GM21526 (cell line): ENCODE measurements around the gene PHOSPHO1.

Source experiments
- ATAC-seq: cut with Tn5 transposase; IDR thresholded peaks from one replicate; pipeline ENCODE4 v1.9.1; 2021; ENCODE audit warnings: moderate library complexity; ENCODE audit not compliant: unreplicated experiment, low FRiP score

PHOSPHO1 gene

DNA sequence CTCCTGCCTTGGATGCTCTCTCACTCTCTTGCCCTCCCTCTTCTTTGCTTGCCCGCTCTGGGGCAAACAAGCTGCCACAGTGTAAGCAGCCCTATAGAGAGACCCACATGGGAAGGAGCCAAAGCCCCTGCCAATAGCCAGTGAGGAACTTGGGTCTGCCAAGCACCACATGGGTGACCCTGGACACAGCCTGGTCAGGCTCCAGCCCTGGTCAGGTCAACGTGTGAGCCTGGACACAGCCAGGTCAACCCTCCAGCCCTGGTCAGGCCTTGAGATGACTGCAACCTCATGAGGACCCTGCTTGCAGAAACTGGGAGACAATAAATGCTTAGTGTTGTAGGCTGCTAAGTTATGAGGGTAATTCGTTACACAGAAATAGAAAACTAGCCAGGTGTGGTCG is 14.3 kb upstream of the PHOSPHO1 start:
- no peak for ATAC-seq

DNA sequence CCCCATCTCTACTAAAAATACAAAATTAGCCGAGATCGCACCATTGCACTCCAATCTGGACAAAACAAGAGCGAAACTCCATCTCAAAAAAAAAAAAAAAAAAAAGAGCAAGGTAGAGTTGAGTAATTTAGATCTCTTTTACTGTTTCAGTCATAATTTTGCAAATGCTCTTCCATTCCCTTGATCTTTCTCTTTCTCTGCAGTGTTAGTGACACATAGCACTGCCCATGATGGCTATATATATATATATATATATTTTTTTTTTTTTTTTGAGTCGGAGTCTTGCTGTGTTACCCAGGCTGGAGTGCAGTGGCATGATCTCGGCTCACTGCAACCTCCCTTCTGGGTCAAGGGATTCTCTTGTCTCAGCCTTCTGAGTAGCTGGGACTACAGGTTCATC is 12.2 kb upstream of the PHOSPHO1 start:
- ATAC-seq = no peak

DNA sequence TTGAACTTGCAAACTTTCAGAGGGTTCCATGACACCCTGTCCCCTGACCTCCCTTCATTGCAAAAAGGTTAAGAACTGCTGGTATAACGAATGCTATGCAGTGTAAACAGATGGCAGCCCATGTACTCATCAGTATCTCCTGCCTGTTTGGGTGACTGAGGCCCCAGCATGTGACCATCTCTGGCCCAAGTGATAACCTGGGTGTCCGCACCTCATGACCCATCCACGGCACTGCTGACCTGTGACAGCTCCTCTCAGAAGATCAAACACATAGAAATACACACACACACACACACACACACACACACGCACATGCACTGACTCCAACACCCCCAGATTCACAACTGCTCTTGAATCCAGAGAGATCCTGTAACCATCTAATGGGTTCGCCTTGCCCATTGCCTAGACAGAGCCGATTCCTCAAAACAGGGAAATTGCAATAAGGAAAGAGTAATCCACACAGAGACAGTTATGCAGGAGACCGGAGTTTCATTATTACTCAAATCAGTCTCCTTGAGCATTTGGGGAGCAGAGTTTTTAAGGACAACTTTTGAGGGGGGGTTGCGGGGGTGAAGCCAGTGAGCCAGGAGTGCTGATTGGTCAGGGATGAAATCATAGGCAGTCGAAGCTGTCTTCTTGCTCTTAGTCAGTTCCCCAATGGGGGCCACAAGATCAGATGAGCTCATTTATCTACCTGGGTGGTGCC is 11.3 kb upstream of the PHOSPHO1 start:
- no peak for ATAC-seq

DNA sequence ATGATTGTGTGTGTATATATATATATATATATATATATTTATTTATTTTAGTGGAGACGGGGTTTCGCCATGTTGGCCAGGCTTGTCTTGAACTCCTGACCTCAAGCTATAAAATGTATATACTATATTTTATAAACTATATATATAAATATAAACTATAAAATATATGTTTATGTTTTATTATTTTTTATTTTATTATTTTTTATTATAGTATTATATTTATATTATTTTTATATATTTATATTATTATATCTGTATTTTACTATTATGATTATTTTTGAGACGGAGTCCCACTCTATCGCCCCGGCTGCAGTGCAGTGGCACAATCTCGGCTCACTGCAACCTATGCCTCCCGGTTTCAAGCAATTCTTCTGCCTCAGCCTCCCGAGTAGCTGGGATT is 10.5 kb upstream of the PHOSPHO1 start:
- ATAC-seq = no peak

DNA sequence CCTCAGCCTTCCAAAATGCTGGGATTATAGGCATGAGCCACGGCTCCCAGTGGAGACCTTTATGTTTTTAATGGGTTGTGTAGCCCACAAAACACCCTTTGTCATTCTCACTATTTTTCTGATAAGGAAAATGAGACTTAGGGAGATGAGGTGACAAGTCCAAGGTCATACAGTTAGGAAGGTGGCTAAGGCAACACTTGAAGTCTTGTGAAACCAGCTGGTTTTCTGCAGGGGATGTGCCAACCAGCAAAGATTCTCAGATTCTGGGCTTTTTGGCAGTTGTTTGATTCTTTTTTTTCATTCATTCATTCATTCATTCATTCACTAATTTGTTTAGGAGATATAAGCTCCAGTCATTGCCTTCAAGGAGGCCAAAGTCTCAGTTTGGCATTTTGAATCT is 10.0 kb upstream of the PHOSPHO1 start:
- no peak for ATAC-seq

DNA sequence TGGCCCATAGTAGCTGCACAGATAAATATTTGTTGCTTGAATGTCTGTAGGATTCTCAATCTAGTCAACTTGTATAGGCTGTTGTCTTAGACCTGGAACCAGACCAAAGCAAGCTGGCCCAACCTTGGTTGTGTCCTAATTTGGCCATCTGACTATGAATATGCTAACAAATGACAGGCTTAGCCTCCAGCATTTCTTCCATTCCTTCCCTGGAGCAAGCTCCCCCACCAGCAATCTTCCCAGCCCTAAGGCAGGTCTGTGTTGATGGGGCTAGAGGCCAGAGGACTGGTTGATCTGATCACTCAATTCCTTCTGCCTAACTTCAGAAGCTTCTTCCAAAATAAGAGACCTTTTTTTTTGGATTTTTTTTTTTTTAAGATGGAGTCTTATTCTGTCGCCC is 9.4 kb upstream of the PHOSPHO1 start:
- ATAC-seq = no peak

DNA sequence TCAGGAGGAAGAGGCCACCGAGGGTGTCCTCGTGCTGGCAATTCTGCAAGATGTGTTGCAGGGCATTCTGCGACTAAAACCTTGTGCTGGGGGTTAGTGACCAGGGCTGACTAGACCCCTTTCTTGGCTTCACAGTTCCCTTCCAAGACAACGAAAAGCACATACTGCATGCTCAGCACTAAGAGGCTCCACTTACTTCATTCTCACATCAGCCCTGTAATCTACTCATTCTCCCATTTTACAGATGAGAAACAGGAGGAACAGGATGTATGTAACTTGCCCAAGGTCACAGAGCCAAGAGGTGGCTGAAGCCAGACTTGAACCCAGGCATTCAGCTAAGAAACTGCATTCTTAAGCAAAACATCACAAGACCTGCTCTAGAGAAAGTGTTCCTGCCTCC is 5.3 kb upstream of the PHOSPHO1 start:
- no peak for ATAC-seq

DNA sequence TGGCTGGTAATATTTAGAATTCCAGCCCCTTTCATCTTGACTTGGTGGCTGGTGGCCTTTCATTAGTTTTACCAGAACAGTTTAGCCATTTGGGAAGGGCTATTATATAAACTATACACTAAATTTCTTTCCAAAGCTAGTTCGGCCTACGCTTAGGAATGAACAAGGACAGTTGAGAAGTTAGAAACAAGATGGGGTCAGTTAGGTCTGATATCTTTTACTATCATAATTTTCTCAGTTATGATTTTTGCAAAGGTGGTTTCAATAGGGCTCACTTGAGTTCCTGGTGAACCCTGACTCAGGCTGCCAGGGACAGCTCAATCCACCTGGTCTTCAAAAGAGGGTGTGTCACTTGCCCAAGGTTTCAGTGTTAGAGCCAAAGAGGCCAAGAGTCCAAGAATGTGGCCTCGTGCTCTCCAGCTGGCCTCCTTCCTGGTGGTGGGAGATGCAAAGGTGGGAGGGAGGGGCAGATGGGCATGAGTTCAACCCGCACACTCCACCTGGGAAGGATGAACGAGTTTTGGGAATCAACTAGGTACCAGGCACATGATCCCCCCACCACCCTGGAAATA is 4.0 kb upstream of the PHOSPHO1 start:
- ATAC-seq = no peak

DNA sequence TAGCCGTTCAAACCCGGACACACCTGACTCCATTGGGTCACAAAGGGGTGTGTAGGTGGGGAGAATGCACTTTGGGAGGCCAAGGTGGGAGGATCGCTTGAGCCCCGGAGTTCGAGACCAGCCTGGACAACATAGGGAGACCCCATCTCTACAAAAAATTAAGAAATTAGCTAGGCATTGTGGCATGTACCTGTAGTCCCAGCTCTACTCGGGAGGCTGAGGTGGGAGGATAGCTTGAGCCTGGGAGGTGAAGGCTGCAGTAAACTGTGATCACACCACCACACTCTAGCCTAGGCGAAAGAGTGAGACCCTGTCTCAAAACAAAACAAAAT is 942 bp upstream of the PHOSPHO1 start:
- ATAC-seq = no peak

DNA sequence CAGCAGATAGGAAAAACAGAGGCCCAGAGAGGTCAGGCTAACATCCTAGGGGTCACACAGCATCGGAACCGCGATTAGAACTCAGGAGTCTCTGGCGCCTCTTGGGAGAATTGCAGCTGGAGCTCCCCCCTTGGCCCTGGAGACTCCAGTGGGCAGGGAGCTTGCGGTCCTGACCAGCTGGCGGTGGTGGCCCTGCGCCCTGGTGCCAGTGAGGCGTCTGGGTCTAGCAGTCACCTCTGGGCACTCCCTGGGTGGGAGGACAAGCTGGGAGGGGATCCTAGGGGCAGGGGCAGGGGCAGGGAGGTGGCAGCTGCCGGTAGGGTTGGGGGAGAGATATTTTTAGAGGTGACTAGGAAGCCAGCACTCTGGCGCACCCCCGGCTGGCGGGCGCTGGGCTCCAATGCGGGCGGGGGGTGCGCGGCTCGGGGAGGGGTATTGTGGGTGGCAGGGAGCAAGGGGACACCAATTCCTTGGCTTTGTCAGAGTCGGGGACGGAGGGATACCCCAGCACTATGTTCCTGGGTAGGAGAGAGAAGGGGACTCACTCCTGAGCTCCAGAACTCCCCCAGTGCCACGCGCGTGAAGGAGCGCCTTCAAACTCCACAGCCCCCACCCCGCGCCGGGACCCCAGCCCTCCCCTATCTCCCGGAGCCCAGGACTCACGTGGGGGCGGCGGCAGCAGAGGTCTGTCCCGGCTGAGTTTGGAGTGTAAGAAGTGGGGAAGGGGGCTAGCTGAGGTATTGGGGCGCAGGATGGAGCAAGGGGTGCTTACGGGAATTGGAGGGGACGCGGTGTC is 584 bp downstream of the PHOSPHO1 start:
- no peak for ATAC-seq

DNA sequence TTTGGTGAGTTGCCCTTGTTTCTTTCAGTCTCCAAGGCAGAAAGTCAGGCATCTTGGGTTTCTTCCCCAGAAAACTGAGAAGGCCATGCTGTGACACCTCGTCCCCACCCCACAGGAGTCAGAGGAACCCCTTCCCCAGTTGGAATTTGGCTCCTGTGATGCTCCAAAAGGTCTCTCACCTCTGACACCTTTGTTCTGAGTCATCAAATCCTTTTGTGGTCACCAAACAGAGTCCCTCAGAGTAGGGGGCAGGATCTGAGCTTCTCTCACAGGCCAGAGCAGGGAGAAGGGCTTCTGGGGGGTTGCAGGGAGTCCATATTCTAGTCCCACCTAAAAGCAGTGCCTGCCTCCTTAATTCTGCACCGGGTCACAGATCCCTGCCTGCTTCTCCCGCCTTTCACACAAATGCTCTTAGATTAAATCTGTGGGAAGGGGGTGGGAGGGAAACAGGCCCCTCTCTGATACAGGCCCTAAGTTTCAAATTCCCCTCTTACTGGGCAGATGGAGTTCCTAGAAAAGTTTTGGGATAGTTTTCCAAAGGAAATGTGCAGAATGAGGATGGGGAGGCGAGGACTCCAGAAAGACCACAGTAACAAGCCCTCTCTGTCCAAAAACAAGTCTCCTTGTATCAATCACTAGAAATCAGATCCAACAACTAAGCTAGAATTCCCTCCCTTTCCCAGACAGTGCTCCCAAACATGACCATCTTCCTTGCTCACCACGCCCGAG is 1.3 kb downstream of the PHOSPHO1 start:
- no peak for ATAC-seq

DNA sequence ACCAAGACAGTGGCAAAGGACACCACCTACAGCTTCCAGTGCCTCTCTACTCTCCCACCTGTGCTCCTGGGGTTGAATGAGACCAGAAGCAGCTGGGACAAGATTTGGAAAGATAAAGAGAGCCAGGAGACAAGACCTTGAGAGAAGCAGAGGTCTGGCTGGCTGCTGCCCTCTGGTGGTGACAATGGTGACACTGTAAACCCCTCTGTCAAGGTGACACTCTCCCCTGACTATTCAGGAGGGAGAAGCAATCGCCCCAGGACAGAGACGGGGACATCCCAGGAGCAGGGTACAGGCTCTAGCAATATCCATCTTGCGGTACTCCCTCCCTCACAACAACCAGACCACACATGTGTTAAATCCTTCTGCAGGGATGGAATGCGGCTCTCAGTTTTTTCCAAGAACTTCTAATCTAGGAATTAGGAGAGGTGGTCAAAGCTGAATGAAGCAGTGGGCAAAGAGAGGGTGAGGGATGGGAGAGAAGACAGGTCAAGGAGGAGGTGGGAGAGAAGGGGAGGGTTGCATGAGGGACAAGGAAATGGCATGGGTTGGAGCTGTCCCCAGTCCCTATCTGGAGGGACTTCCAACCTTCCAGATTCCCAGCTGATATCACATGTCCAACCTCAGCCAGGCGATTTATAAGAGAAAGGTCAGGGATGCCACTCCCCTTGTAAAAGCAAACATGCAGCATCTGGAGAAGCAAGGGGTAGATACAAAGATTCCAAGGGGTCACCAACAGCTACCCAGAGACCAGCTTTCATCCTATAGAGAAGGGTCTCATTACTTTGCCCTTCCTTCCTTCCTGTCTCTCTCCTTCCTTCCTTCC is 2.9 kb downstream of the PHOSPHO1 start:
- ATAC-seq = no peak

DNA sequence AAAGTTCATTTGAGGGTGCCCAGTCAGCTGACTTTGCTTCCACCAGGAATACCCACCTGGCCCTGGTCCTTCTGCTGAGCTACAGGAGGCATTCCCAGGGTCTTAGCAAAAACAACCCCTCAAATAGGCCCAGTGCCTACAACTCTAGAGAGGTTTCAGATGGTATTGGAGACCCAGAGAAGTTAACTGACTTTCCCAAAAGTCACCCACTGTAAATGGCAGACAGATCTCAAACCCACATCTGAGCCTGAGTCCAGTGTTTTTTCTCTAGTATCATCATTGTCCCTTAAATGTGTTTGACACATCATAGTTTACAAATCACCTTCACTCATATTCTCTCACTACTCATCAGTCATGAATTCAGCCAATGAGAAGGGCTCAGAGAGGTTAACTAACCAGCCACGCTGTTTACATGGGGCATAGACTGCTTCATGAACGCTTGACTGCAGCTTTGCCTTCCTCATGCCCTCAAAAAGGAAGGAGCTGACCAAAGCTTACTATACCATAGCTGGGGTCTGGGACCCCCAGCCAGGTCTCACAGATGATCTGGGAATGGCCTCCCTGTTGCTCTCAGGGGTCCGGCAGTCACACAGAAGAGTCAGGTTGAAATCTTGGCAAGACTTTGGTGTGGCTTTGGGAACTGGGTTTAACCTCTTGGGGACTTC is 3.7 kb downstream of the PHOSPHO1 start:
- ATAC-seq = no peak

DNA sequence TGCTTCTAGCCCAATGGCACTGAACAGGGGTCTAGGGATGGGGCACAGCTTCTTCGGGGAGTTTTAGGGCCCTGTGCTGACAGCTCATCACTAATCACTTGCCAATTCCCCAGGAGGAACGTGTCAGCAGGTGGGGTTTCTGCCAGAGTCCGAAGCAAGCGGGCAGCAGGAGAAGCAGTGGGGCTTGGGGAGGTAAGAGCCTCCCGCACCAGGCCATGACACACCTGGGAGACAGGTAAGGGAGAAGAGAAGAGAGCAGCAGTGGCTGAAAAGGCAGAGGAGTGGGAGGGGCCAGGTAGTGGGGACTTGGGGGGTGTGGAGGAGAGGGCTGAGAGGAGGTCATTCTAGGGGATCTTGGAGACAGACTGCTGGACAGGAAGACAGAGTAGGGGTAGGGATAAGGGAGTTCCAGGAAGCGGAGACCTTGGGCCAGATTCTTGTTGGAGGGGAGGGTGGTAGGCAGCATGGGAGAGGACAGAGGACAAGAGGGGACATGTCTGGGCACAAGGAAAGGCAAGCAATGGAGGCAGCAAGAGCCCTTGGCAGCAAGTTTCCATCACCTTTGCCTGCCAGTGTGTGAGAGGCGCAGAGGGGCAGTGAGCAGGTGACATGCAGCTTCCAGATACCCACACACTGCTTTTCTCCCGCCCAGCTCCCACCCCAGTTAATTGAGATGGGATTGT is 4.9 kb downstream of the PHOSPHO1 start:
- no peak for ATAC-seq

DNA sequence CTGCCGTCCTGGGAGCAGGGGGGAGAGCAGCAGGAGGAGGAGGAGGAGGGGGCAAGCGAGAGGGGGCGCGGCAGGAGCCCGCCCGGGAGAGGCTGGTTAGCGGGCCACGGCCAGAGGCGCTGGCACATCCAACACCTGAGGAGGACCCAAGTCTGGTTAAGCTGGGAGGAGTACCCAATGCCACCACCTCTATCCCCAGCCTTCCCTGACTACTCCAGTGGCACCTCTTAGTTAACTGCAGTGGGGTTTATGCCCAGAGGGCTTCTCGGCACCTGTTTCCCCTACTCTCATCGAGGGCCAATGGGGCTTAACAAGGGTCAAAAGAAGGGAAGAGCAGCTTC is 5.6 kb downstream of the PHOSPHO1 start:
- no peak for ATAC-seq

DNA sequence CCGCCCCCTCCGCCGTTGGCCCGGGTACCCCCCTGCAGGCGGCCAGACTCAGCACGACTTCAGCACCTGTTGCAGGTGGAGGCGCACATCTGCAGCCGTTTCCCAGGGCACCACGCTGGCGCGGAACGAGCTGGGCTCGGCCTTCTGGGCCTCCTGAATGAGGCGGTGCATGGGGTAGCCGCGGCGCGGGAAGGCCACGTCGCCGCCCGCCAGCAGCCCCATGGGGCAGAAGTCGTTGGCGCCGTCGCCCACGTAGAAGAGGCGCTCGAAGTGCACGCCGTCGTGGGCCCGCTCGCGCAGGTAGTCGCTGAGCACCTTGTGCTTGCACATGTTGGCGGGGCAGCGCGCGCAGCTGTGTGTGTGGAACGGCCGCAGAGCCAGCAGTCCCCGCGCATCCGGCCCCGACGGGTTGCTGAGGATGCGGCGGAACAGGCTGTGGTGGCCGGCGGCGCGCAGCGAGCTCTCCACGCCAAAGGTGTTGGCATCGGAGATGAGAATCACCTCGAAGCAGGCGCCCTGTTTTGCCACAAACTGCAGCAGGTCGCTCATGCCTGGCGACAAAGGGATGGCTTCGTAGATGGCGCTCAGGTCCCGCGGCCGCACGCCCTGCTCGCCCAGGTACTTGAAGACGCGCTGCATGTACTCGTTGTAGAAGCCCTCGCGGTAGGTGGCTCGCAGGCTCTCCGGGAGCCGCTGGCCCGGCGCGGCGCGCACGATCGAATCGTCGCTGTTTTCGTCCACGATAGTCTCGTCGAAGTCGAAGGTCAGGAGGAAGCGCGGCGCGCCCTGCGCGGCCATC is 6.2 kb downstream of the PHOSPHO1 start:
- no peak for ATAC-seq

DNA sequence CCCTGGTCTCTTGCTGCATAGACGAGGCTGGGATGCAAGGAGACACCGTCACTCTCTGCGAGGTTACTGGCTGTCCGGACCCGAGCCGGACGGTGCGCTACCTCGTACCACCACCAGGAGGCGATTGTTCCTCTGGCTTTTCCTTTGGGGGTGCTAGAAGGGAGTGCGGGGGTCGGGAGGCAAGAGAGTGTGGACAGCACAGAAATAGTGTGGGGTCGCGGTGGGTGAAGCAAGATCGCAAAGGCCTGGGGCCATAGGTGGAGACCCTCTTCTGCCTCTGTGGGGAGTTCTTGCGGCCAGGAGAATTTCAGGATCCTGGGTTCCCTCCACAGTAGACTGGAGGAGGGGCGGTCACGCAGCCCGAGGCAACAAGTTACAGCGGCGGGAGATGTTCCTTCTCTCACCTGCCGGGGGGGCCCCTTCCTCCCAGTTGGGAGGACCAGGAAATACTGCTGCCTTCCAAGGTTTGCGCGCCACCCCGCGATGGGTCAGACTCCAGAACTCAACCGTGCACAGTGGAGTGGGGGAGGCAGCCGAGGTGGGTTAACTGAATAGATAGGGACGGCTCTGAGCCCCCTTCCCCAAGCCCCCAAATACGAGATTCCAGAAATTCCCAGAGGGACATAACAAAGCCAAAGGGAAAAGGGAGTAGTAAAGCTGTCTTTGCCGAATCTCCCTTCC is 6.9 kb downstream of the PHOSPHO1 start:
- ATAC-seq = no peak

DNA sequence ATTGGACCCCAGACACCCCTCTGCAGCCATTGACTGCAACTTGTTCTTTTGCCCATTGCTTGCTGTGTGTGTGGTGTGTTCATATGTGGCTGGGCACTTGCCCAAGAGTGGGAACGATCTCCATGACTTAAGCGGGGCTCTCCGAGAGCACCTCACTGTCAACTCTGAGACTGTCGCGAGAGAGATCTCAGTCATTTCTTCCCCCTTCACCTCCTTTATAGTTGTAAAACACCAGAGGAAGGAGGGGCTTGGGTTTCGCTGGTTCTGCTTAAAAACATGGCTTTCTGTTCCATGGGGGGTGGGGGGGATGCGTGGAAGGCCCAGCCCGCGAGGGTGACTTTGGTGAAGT is 7.4 kb downstream of the PHOSPHO1 start:
- no peak for ATAC-seq
